ENCODE data around the gene PPP1R14C.

Gene PPP1R14C

DNA sequence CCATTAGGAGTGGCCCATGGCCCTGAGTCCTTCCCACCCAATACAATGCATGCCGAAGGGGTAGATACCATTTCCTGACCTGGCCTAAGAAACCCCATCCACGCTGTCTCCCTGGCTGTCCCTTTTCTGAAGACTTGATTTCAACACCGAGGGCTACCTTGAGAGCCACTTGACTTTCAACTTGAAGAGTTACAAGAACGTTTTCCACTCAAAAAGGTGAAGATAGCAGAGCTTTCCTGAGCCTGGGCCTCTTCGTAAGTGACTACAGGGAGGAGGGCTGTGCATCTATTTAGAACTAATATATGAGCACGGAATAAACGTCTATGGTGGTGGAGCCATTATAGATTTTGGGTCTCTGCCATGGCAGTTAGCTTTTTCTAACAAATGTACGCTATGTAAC is 14.4 kb upstream of the PPP1R14C start:
- ATAC-seq = no peak
- TF ChIP-seq, protein P1, sequence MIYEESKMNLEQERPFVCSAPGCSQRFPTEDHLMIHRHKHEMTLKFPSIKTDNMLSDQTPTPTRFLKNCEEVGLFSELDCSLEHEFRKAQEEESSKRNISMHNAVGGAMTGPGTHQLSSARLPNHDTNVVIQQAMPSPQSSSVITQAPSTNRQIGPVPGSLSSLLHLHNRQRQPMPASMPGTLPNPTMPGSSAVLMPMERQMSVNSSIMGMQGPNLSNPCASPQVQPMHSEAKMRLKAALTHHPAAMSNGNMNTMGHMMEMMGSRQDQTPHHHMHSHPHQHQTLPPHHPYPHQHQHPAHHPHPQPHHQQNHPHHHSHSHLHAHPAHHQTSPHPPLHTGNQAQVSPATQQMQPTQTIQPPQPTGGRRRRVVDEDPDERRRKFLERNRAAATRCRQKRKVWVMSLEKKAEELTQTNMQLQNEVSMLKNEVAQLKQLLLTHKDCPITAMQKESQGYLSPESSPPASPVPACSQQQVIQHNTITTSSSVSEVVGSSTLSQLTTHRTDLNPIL (CRISPR knock-in tag; IDR thresholded peaks at IDR 0.05; ENCODE audit: low read depth) = no peak
- TF ChIP-seq, protein P2, sequence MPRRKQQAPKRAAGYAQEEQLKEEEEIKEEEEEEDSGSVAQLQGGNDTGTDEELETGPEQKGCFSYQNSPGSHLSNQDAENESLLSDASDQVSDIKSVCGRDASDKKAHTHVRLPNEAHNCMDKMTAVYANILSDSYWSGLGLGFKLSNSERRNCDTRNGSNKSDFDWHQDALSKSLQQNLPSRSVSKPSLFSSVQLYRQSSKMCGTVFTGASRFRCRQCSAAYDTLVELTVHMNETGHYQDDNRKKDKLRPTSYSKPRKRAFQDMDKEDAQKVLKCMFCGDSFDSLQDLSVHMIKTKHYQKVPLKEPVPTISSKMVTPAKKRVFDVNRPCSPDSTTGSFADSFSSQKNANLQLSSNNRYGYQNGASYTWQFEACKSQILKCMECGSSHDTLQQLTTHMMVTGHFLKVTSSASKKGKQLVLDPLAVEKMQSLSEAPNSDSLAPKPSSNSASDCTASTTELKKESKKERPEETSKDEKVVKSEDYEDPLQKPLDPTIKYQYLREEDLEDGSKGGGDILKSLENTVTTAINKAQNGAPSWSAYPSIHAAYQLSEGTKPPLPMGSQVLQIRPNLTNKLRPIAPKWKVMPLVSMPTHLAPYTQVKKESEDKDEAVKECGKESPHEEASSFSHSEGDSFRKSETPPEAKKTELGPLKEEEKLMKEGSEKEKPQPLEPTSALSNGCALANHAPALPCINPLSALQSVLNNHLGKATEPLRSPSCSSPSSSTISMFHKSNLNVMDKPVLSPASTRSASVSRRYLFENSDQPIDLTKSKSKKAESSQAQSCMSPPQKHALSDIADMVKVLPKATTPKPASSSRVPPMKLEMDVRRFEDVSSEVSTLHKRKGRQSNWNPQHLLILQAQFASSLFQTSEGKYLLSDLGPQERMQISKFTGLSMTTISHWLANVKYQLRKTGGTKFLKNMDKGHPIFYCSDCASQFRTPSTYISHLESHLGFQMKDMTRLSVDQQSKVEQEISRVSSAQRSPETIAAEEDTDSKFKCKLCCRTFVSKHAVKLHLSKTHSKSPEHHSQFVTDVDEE (CRISPR knock-in tag; IDR thresholded peaks at IDR 0.05) = no peak
- TF ChIP-seq ZFP3 (CRISPR knock-in tag; IDR thresholded peaks at IDR 0.05) = no peak
- TF ChIP-seq, protein P3, sequence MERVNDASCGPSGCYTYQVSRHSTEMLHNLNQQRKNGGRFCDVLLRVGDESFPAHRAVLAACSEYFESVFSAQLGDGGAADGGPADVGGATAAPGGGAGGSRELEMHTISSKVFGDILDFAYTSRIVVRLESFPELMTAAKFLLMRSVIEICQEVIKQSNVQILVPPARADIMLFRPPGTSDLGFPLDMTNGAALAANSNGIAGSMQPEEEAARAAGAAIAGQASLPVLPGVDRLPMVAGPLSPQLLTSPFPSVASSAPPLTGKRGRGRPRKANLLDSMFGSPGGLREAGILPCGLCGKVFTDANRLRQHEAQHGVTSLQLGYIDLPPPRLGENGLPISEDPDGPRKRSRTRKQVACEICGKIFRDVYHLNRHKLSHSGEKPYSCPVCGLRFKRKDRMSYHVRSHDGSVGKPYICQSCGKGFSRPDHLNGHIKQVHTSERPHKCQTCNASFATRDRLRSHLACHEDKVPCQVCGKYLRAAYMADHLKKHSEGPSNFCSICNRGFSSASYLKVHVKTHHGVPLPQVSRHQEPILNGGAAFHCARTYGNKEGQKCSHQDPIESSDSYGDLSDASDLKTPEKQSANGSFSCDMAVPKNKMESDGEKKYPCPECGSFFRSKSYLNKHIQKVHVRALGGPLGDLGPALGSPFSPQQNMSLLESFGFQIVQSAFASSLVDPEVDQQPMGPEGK (CRISPR knock-in tag; IDR thresholded peaks at IDR 0.05; ENCODE audit: borderline replicate concordance) = no peak
- TF ChIP-seq ARNTL (CRISPR knock-in tag; IDR thresholded peaks at IDR 0.05; ENCODE audit: borderline replicate concordance, low read depth) = no peak
- no peak for TF ChIP-seq PPARA (CRISPR knock-in tag; IDR thresholded peaks at IDR 0.05; ENCODE audit: borderline replicate concordance)

DNA sequence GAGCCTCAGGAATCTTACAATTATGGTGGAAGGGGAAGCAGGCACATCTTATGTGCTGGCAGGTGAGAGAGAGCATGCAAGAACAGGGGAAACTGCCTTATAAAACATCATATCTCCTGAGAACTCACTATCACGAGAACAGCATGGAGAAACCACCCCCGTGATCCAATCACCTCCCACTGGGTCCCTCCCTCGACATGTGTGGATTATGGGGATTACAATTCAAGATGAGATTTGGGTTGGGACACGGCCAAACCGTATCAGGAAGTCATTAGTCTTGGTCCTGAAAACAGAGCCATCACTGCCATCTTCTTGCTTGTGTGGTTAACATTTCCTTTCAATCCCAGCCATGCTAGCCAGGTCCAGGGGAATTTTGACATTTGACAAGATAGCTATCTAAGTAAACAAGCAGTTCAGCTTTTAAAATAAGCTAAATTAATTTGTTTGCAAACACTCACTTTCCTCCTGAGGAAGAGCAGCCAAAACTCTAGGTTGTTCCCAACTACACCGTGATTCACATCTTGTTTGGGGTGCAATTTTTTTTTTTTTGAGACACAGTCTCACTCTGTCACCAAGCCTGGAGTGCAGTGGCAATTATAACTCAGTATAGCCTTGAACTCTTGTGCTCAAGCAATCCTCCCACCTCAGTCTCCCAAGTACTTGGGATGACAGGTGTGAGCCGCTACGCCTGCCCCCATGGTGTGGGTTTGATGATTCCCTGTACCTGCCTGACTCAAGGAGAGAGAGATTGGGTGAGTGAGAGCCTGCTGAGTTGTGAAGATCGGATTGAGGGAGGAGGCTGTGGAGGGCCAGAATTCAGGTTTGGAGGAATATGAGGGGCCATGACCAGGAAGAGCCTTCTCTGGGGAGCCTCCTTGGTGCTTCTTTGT is 13.0 kb upstream of the PPP1R14C start:
- TF ChIP-seq ZC3H10 (CRISPR knock-in tag; IDR thresholded peaks at IDR 0.05) (no peak), ZNF70 (CRISPR knock-in tag; IDR thresholded peaks at IDR 0.05) (no peak), PPARA (CRISPR knock-in tag; IDR thresholded peaks at IDR 0.05; ENCODE audit: borderline replicate concordance) (no peak), ARNTL (CRISPR knock-in tag; IDR thresholded peaks at IDR 0.05; ENCODE audit: borderline replicate concordance, low read depth) (no peak), ESRRG (CRISPR knock-in tag; IDR thresholded peaks at IDR 0.05) (no peak), GLIS3 (CRISPR knock-in tag; IDR thresholded peaks at IDR 0.05) (no peak), ZFP3 (CRISPR knock-in tag; IDR thresholded peaks at IDR 0.05) (no peak), RARB (CRISPR knock-in tag; IDR thresholded peaks at IDR 0.05) (no peak), ISL1 (CRISPR knock-in tag; IDR thresholded peaks at IDR 0.05) (no peak), TCF4 (CRISPR knock-in tag; IDR thresholded peaks at IDR 0.05; ENCODE audit: borderline replicate concordance) (no peak), ZNF8 (CRISPR knock-in tag; IDR thresholded peaks at IDR 0.05) (no peak), TOX (CRISPR knock-in tag; IDR thresholded peaks at IDR 0.05; ENCODE audit: borderline replicate concordance) (no peak), ZFP30 (CRISPR knock-in tag; IDR thresholded peaks at IDR 0.05) (no peak), ZNF565 (CRISPR knock-in tag; conservative IDR thresholded peaks at IDR 0.05; ENCODE audit: low read depth) (no peak)
- TF ChIP-seq, protein P1 (CRISPR knock-in tag; IDR thresholded peaks at IDR 0.05; ENCODE audit: low read depth) = no peak
- TF ChIP-seq, protein P4, sequence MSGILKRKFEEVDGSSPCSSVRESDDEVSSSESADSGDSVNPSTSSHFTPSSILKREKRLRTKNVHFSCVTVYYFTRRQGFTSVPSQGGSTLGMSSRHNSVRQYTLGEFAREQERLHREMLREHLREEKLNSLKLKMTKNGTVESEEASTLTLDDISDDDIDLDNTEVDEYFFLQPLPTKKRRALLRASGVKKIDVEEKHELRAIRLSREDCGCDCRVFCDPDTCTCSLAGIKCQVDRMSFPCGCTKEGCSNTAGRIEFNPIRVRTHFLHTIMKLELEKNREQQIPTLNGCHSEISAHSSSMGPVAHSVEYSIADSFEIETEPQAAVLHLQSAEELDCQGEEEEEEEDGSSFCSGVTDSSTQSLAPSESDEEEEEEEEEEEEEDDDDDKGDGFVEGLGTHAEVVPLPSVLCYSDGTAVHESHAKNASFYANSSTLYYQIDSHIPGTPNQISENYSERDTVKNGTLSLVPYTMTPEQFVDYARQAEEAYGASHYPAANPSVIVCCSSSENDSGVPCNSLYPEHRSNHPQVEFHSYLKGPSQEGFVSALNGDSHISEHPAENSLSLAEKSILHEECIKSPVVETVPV (CRISPR knock-in tag; IDR thresholded peaks at IDR 0.05) = no peak
- TF ChIP-seq, protein P3 (CRISPR knock-in tag; IDR thresholded peaks at IDR 0.05; ENCODE audit: borderline replicate concordance) = no peak
- TF ChIP-seq, protein P5, sequence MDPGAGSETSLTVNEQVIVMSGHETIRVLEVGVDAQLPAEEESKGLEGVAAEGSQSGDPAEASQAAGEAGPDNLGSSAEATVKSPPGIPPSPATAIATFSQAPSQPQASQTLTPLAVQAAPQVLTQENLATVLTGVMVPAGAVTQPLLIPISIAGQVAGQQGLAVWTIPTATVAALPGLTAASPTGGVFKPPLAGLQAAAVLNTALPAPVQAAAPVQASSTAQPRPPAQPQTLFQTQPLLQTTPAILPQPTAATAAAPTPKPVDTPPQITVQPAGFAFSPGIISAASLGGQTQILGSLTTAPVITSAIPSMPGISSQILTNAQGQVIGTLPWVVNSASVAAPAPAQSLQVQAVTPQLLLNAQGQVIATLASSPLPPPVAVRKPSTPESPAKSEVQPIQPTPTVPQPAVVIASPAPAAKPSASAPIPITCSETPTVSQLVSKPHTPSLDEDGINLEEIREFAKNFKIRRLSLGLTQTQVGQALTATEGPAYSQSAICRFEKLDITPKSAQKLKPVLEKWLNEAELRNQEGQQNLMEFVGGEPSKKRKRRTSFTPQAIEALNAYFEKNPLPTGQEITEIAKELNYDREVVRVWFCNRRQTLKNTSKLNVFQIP (CRISPR knock-in tag; IDR thresholded peaks at IDR 0.05; ENCODE audit: borderline replicate concordance, low read depth) = no peak
- TF ChIP-seq, protein P2 (CRISPR knock-in tag; IDR thresholded peaks at IDR 0.05) = no peak
- no peak for ATAC-seq
